GM18508 (cell line): Measurements from ENCODE around the gene RNF114.
"Not testable (repeated sequence)": the region's sequence is repeated elsewhere in the genome, so short reads cannot be mapped to it uniquely, and the experiment has no call there.

Experiments used
- ATAC-seq: cut with Tn5 transposase; IDR thresholded peaks from one replicate; pipeline ENCODE4 v1.9.1; 2021; ENCODE audit warnings: moderate number of reproducible peaks; ENCODE audit not compliant: insufficient read depth, unreplicated experiment

Gene RNF114

GRCh38 chr20:49924247-49924646, 11.9 kb upstream of the RNF114 start:
- ATAC-seq: no peak

- no peak for ATAC-seq
These were observed 10.2 kb upstream of the RNF114 start for GRCh38 chr20:49925901-49926454.

DNA sequence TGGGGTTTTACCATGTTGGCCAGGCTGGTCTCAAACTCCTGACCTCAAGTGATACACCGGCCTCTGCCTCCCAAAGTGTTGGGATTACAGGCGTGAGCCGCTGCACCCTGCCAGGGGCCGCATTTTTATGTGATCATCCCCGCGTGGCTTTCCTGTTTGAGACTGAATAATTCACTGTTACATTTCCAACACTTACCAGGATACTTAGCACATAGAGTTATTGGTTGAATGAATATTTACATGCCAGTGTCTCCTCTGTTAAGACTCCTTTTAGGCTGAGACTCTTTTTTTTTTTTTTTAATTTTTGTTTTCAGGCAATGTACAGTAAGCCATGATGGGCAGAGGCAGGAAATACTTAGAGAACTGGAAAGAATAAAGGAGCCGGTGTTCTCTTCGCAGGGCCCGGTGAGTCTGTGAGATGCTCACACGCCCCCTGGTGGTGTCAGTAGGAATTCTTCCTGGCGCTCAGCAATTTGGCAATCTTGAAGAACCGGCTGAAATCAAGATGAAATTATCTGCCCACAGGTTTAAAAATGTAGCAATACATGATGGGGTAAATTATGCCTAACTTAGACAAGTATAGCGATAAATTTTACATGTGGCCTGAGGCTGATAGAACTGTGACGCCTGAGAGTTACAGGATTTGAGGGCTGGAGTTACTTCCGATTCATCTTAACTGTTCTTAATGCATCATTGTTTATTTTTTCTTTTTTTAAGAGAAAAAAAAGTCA, 7.6 kb upstream of the RNF114 start:
- no peak for ATAC-seq

- no peak for ATAC-seq
These were observed 7.1 kb upstream of the RNF114 start for GRCh38 chr20:49929142-49929494.

DNA sequence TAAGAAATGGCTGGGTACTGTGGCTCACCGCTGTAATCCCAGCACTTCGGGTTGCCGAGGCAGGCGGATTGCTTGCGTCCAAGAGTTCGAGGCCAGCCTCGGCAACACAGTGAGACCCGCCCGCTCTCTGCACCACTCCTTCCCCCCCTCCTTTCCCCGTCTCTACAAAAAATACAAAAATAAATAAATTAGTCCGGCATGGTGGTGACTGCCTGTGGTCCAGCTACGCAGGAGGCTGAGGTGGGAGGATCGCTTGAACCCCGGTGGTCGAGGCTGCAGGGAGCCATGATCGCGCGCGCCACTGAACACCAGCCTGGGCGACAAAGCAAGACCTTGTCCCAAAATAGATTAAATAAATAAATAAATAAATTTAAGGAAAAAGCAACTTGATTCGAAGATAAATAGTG, 448 bp upstream of the RNF114 start:
- ATAC-seq: no peak

DNA sequence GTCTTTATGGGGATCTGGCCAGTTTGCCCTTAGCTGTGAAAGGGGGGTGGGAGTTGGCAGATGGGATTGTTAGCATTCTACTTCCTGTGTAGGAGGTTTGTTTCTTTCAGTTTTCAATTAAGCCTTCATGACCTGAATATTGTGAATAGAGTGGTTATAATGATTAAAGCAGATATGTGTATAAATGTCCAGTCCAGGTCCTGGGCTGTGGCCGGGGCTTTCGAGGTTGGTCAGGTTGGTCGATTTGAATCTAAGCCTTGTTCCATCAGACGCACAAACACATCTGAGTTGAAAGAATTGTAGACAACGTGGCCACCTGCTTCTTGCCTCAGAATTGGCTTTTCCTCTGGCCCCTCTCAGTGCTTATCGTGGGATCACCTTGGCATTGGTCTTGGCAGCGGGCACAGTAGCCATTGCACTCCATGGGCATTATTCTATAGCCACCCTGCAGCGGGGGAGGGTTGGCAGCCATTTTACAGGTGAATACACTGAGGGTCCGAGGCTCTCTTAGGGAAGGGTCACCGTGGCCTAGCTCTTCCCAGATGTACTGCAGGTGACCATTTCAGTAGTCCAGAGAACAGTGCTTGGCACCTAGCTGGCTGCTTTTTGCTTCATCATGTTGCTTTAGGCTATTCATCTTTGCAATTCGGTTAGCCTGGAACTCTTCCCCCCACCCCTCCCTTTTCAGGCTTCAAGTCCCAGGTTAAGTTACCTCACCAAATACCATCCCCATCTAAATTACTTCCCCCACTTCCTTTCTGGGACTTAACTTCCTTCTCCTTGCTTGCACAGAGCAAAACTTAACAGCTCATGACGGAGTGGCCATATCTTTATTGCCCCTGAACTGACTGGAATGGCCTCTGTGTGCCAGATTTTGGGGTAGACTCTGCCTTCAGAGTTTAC, 1.1 kb downstream of the RNF114 start:
- no peak for ATAC-seq

- ATAC-seq: no peak
These were observed 2.3 kb downstream of the RNF114 start for GRCh38 chr20:49938173-49939163.

- ATAC-seq: no peak
These were observed 5.3 kb downstream of the RNF114 start for GRCh38 chr20:49941456-49941855.

DNA sequence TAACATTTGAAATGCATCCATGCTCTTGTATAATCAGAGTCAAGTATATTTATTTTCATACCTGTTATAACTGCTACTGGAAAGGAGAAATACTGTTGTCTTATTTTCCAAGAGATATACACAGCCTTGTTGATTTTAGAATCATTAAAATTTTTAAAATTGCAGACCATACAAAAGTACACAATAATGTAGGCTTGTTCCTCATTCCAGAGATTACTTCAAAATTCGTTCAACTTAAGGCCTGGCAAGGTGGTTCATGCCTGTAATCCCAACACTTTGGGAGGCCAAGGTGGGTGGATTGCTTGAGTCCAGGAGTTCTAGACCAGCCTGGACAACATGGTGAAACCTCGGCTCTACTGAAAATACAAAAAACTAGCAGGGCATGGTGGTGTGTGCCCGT, 6.1 kb downstream of the RNF114 start:
- ATAC-seq: no peak

DNA sequence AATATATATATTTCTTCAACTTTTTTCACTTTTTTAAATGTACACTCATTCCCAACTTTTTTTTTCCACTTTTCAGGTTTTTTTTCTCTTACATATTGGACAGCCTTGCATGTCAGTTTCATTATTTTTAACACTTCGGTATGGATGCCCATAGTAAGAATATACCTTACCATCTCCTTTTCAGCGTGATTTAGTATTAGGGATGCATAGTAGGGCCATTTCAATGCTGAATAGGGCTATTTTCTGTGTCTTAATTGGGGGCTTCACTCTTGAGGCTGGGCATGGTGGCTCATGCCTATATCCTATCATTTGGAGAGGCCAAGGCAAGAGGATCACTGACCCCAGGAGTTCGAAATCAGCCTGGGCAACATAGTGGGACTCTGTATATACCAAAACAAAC, 6.7 kb downstream of the RNF114 start:
- no peak for ATAC-seq

DNA sequence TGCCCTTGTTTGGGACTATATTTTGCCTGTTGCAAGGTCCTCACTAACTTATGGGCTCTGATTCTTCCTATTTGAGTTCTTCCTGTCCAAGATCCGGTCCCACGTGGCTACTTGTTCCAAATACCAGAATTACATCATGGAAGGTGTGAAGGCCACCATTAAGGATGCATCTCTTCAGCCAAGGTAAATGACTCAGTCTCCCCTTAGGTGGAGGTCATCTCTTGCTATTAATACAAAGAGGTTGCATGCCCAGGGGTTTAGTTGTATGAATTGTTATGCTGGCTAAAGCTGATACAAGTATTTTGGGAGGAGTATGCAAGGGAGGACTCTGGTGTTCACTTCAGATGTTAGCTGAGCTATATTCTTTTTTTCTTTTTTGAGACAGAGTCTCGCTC, 9.1 kb downstream of the RNF114 start:
- no peak for ATAC-seq

DNA sequence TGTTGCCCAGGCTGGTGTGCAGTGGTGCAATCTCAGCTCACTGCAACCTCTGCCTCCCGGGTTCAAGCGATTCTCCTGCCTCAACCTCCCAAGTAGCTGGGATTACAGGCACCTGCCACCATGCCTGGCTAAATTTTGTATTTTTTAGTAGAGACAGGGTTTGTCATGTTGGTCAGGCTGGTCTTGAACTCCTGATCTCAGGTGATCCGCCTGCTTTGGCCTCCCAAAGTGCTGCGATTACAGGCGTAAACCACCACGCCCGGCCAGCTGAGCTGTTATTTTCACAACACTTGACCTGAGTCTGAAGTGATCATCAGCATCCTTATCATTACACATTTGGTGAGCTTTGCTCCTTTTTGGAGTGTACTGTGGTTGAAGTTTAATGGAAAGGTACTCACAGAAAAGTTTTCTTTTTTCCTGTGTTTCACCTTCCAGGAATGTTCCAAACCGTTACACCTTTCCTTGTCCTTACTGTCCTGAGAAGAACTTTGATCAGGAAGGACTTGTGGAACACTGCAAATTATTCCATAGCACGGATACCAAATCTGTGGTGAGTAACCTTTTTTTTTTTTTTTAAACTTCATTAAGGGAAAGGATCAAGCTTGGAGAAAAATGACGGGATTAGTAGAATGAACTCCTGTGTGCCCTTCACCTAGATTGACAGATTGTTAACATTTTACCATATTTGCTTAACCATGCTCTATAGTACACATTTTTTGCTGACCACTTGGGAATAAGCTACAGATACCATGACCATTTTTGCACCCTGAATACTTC, 9.7 kb downstream of the RNF114 start:
- ATAC-seq: no peak

DNA sequence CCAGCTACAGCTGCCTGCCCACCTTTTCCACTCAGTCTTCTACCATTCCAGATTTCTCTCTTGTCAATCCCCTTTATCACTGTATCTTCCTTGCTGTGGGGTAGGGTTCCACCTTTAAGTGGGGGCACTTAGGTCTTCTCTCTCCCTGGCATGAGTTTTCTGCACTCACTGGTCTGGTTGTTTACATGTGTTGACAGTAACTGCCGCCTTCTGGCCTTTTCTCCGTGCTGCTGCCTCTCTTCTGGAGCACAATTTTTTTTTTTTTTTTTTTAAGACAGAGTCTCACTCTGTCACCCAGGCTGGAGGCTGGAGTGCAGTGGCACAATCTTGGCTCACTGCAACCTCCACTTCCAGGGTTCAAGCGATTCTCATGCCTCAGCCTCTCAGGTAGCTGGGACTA, 12.0 kb downstream of the RNF114 start:
- ATAC-seq: no peak

DNA sequence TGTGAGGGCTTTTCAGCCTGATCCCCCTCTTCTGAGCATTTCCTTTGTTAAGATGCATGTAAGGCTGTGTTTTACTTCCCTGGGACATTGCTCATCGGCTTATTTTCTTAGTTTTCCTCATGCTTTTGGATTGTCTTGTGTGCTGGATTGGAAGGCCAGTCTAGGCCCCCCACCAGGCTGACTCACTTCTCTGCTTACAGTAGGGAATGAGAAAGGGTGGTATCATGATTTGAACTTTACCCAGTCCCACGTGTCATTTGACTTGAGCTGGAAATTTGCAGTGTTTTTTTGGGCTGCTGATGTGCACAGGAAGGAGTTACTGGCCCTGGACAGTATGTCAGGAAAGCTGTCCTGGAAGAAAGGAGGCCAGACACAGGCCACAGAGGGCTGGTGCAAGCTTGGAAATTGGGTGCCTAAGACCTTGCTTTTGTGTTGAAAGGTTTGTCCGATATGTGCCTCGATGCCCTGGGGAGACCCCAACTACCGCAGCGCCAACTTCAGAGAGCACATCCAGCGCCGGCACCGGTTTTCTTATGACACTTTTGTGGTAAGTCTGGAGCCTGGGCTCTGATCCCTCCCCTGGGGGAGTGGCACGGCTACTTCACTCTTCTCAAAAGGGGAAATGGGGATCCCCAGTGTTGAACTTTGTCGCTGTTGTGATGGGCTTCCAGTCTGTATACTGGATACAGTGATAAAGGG, 12.8 kb downstream of the RNF114 start:
- ATAC-seq: no peak

- ATAC-seq: no peak
These were observed 15.0 kb downstream of the RNF114 start for GRCh38 chr20:49951151-49951550.

GRCh38 chr20:49955167-49955566, 19.0 kb downstream of the RNF114 start:
- ATAC-seq: no peak

- not testable (repeated sequence) for ATAC-seq
These were observed 19.7 kb downstream of the RNF114 start for GRCh38 chr20:49955830-49956396.

- ATAC-seq: no peak
These were observed 20.5 kb downstream of the RNF114 start for GRCh38 chr20:49956689-49957088.
